A549 (cell line): ENCODE results near the gene MINDY4.

ENCODE experiments used
- CEBPB ChIP-seq, 2 experiments: fragments of >200 bp in 1 of 2; sonication (Bioruptor Twin) in 1 of 2; formaldehyde crosslinking in 1 of 2; IDR thresholded peaks; 2 replicates each; pipeline ENCODE4 v1.6.1; 2012 to 2016
- CTCF ChIP-seq: fragments of >200 bp; sonication (Bioruptor Twin); formaldehyde crosslinking; IDR thresholded peaks from 3 replicates; pipeline ENCODE4 v1.5.1; 2016
- MAX ChIP-seq: IDR thresholded peaks from 2 replicates; pipeline ENCODE4 v1.6.1; 2012
- MAZ ChIP-seq: fragments of 150-350 bp; IDR thresholded peaks from 2 replicates; pipeline ENCODE4 v1.6.1; 2014; ENCODE audit warnings: antibody characterized with exemption, low read depth, low read length, borderline replicate concordance
- MYC ChIP-seq: IDR thresholded peaks from 2 replicates; pipeline ENCODE4 v1.6.1; 2012; ENCODE audit warnings: mild to moderate bottlenecking, inconsistent platforms, low read length, improper control_type of control experiment, borderline replicate concordance
- PHF8 ChIP-seq: fragments of 200-600 bp; sonication (generic); IDR thresholded peaks from 2 replicates; pipeline ENCODE4 v1.6.1; 2016; ENCODE audit warnings: low read depth, mild to moderate bottlenecking, antibody characterized with exemption, moderate library complexity, borderline replicate concordance
- POLR2A ChIP-seq: IDR thresholded peaks from 2 replicates; pipeline ENCODE4 v1.6.1; 2012; ENCODE audit warnings: mild to moderate bottlenecking, low read length
- RFX5 ChIP-seq: fragments of 450-650 bp; IDR thresholded peaks from 2 replicates; pipeline ENCODE4 v1.7.1; 2014; ENCODE audit warnings: antibody characterized with exemption, mild to moderate bottlenecking, moderate library complexity
- ZNF302 ChIP-seq: fragments of 250-450 bp; sonication (Bioruptor Pico); IDR thresholded peaks from 2 replicates; pipeline ENCODE4 v1.9.0; 2021; ENCODE audit warnings: inconsistent platforms, mild to moderate bottlenecking, moderate library complexity

GRCh38 chr7:30841025-30841735 is 70.0 kb downstream of the MINDY4 start:
- TF ChIP-seq MAX, result no peak
- TF ChIP-seq CTCF, result no peak
- no peak for TF ChIP-seq ZNF302 (CRISPR knock-in tag)
- no peak for TF ChIP-seq PHF8
- no peak for TF ChIP-seq RFX5
- TF ChIP-seq MYC, result no peak
- TF ChIP-seq MAZ, result no peak
- TF ChIP-seq POLR2A, result no peak
- no peak for TF ChIP-seq CEBPB (IDR thresholded peaks at IDR 0.05)
